GM12878 (cell line): ENCODE measurements around the gene AMBRA1. TPM values are rescaled to one million over a fixed set of nuclear protein-coding genes. Genes with fewer than 3 reads are reported as not detected.
A peak's percentile ranks its signal among the peaks of the same experiment; 100 is the strongest.

Source experiments
- BRCA1 ChIP-seq: IDR thresholded peaks from 2 replicates; pipeline ENCODE4 v1.6.1; 2011; ENCODE audit warnings: low read depth, low read length, improper control_type of control experiment
- IKZF2 ChIP-seq, 2 experiments: fragments of 450-650 bp; IDR thresholded peaks; 2 replicates each; pipeline ENCODE4 v1.6.1; 2017; ENCODE audit warnings: mild to moderate bottlenecking in 2 of 2, moderate library complexity in 2 of 2
- MEF2B ChIP-seq: fragments of 450-650 bp; IDR thresholded peaks from 2 replicates; pipeline ENCODE4 v1.6.1; 2018; ENCODE audit warnings: mild to moderate bottlenecking, moderate library complexity; ENCODE audit not compliant: partially characterized antibody, poor library complexity, severe bottlenecking
- NFXL1 ChIP-seq: fragments of 450-650 bp; IDR thresholded peaks from 2 replicates; pipeline ENCODE4 v1.6.1; 2017; ENCODE audit warnings: antibody characterized with exemption, mild to moderate bottlenecking, borderline replicate concordance
- RCOR1 ChIP-seq: conservative IDR thresholded peaks from 2 replicates; pipeline ENCODE4 v1.6.1; 2012; ENCODE audit warnings: low read depth, low read length, improper control_type of control experiment
- SMAD5 ChIP-seq: IDR thresholded peaks from 2 replicates; pipeline ENCODE4 v1.6.1; 2016; ENCODE audit warnings: antibody characterized with exemption, low read depth
- SMARCA5 ChIP-seq: fragments of 450-650 bp; IDR thresholded peaks from 2 replicates; pipeline ENCODE4 v1.6.1; 2017; ENCODE audit warnings: mild to moderate bottlenecking
- SREBF1 ChIP-seq: IDR thresholded peaks from 2 replicates; pipeline ENCODE4 v1.6.1; 2012; ENCODE audit warnings: mild to moderate bottlenecking, low read length
- TBL1XR1 ChIP-seq: IDR thresholded peaks from 2 replicates; pipeline ENCODE4 v1.6.1; 2012; ENCODE audit warnings: low read depth, low read length, improper control_type of control experiment
- TCF7 ChIP-seq: IDR thresholded peaks from 2 replicates; pipeline ENCODE4 v1.6.1; 2014; ENCODE audit warnings: antibody characterized with exemption, borderline replicate concordance
- WRNIP1 ChIP-seq: IDR thresholded peaks from 2 replicates; pipeline ENCODE4 v1.6.1; 2011; ENCODE audit warnings: low read depth, low read length, improper control_type of control experiment, borderline replicate concordance
- polyA plus RNA-seq, 11 experiments: library from polyadenylated mRNA; depleted of rRNA in 4 of 11; unstranded in 6 of 11; stranded (reverse) in 5 of 11; fragments of >200 nt; fragmentation: Nextera tagmentation in 4 of 11; fragmentation: Illumina TruSeq in 1 of 11; extraction: Ambion mirVana in 4 of 11; extraction: Trizol in 1 of 11; gene quantifications; 1 replicate in 1 of 11; 2 replicates in 10 of 11; pipeline versions ENCODE4 v1.2.1 to v1.2.3, GENCODE V29; 2011 to 2016; ENCODE audit warnings: inconsistent platforms in 2 of 11, missing spikeins in 2 of 11, low read depth in 1 of 11
- total RNA-seq, 4 experiments: library from RNA; depleted of rRNA in 3 of 4; stranded (reverse); fragments of >200 nt in 3 of 4; fragmentation: Illumina TruSeq in 1 of 4; extraction: Trizol in 1 of 4; gene quantifications; 2 replicates each; pipeline versions ENCODE4 v1.2.1 to v1.2.3, GENCODE V29; 2013 to 2021
- TF ChIP-seq, protein P1 (sequence below): fragments of 450-650 bp; IDR thresholded peaks from 2 replicates; pipeline ENCODE4 v1.6.1; 2017; ENCODE audit warnings: low read depth, mild to moderate bottlenecking, moderate library complexity

The AMBRA1 gene
- total and polyA plus RNA-seq, 10 of the 15 experiments (the other 5 are each of a cell fraction or from before 2014, with no cell fraction given), result 0.57 to 34.3 (median 13.7) TPM

GRCh38 chr11:46554213-46555147 is 39.3 kb downstream of the AMBRA1 start (continued):
- TF ChIP-seq SMARCA5 (no peak), RCOR1 (no peak), TBL1XR1 (no peak), IKZF2 (IDR thresholded peaks at IDR 0.05) (peak; percentile 61 to 69), WRNIP1 (no peak), SREBF1 (no peak), BRCA1 (no peak), SMAD5 (no peak), TCF7 (no peak), MEF2B (no peak), NFXL1 (no peak)
- TF ChIP-seq, protein P1, sequence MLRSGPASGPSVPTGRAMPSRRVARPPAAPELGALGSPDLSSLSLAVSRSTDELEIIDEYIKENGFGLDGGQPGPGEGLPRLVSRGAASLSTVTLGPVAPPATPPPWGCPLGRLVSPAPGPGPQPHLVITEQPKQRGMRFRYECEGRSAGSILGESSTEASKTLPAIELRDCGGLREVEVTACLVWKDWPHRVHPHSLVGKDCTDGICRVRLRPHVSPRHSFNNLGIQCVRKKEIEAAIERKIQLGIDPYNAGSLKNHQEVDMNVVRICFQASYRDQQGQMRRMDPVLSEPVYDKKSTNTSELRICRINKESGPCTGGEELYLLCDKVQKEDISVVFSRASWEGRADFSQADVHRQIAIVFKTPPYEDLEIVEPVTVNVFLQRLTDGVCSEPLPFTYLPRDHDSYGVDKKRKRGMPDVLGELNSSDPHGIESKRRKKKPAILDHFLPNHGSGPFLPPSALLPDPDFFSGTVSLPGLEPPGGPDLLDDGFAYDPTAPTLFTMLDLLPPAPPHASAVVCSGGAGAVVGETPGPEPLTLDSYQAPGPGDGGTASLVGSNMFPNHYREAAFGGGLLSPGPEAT, result 0 out of 2 replicates have a peak, but pooled peaks have one; percentile 24
